Measurements from ENCODE around the gene SH3BP4. TPM values are rescaled to one million over a fixed set of nuclear protein-coding genes. Genes with fewer than 3 reads are reported as not detected.

Gene SH3BP4
- total RNA-seq, 1 experiment from 2014 or later: 117 TPM

DNA sequence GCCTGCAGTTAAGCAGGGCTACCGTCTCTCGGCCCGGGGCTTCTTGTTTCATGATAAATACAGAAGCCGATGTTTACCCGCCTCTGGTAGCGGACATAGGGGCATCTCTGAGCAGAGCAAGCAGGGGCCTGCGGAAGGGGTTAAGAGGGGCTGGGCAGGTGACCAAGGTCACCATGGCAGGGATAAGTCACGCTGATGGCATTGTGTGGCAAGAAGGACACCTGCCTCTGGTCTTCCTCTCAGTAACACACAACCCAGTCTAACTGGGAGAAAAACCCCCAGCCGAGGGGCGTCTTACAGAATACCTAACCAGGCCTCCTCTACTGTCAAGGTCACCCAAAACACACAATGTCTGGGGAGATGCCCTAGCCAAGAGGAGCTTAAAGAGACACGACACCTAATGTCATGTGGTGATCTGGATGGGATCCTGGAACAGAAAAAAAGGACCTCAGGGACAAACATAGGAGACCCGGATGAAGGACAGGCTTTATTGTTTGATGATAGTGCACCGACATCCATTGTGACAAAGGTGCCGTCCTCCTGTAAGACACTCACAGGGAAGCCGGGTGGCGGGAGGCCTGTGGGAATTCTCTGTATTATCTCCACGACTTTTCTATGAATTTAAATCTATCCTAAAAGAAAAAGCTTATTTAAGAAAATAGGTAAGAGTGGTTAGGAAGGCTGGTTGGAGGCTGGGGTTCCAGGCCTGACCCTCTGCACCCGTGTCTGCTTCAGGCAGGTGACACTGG is 24.8 kb downstream of the SH3BP4 start:
- H3K27ac ChIP-seq: no peak overlapping the region
- H3K36me3 ChIP-seq: peaks cover 65% of the 10 kb centered on the region
- H3K4me1 ChIP-seq (replicated peaks): peaks cover 77% of the 10 kb centered on the region
- H3K9me3 ChIP-seq (replicated peaks): no peaks in the 10 kb centered on the region
- no peaks in the 10 kb centered on the region for H3K27me3 ChIP-seq (replicated peaks)
- H3K4me3 ChIP-seq: no peak overlapping the region
- no peak for DNase-seq (ENCODE audit: low read depth in 1 of 2, low spot score in 2 of 2)

DNA sequence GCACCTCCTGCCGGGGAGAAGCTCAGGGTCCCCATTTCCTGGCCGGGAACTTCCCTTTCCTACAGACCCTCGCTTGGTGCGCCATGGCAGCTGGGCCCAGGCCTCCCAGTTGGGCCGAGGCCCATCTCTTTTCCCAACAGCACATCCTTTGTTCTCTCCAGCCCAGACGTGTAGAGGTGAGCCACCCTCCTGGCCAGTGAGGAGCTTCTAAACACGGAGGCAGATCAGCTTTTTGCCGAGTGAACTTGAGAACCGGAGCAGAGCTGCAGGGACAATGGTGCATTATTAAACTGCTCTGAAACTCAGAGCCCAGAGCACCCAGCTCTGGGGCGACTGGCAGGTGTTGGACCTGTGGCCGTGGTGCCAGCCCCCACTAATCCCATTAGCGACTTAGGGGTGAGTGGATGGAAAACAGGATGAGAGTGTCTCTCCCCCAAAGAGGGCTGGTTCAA is 25.4 kb downstream of the SH3BP4 start:
- Histone ChIP-seq H3K27ac (no peak overlapping the region), H3K9me3 (replicated peaks) (no peaks in the 10 kb centered on the region), H3K36me3 (peaks cover 65% of the 10 kb centered on the region), H3K27me3 (replicated peaks) (no peaks in the 10 kb centered on the region), H3K4me1 (replicated peaks) (peaks cover 76% of the 10 kb centered on the region), H3K4me3 (no peak overlapping the region)
- no peak for DNase-seq (ENCODE audit: low read depth in 1 of 2, low spot score in 2 of 2)

DNA sequence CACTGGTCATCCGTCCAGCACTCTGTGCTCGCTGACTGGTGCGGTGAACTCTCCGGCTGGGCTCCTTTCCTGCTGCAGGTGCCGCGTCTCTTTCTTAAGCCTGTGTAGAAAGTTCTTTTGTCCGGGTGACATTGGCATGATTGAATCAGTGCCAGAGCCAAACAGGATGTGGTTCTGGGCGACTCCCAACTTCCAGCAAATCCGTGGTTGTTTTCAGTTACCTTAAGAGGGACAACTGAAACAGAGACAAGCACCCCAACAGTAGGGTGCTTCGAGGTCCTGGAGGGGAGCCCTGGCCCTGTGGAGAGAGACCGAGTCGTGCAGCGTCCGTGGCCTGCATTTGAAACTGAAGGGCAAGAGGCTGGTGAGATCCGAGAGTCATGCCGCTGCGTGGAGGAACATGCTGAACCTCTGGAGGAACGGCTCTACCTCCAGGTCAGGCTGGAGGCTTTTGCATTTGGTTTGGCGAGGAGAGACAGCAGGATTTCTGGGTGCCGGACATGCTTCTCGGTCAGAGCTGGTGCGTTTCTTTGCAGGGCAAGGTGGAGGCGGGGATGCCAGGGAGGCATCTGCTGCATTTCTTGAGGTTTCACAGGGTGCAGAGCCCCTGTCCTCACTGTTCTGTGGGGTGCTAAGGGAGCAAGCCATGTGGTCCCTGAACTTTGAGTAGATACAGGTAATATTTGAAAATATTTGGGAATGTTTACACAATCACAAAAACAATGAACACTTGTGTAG is 26.8 kb downstream of the SH3BP4 start:
- Histone ChIP-seq H3K4me3 (no peak overlapping the region), H3K4me1 (replicated peaks) (peaks cover 76% of the 10 kb centered on the region)
- DNase-seq (ENCODE audit: low read depth in 1 of 2, low spot score in 2 of 2): peak; percentile 77 to 78

DNA sequence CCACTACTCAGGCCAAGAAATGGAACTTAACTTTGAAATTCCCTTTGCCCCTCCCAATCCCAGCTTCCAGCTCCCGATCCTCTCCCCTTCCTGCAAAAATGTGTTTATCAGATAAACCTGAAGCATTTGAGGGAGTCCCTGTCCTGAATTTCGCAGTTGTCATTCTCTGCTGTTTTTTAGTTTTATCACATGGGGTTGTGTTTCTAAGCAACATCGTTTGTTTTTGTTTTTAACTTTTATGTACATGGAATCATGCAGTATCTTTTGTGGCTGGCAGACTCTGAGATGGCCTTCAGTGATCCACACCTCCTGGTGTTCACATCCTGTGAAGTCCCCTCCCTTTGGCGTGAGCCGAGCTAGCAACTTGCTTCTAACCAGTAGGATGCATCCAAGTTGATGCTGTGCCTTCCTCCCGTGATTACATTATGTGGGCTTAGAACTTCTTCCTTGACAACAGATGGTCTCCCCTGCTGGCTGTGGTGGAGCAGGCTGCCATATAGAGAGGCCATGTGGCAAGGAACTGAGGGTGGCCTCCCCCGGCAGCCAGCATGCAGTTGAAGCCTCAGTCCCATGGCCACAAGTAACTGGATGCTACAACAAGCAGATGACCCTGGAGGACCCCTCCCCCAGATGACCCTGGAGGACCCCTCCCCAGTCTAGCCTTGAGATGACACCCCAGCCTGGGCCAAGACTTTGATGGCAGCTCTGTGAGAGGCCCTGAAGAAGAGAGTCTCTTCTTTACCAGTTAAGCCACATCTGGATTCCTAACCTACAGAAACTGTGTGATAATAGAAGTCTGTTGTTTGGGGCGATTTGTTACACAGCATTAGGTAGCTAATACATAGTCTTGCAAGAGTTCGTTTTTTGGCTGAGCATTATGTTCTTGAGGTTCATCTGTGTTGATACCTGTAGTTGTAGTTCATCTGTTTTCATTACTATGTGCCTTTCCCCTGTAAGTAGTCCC is 27.7 kb downstream of the SH3BP4 start:
- H3K4me3 ChIP-seq: no peak overlapping the region
- H3K27ac ChIP-seq: peak overlapping the region; percentile 84
- H3K36me3 ChIP-seq: peaks cover 64% of the 10 kb centered on the region
- no peaks in the 10 kb centered on the region for H3K9me3 ChIP-seq (replicated peaks)
- peak; percentile 66 to 70 for DNase-seq (ENCODE audit: low read depth in 1 of 2, low spot score in 2 of 2)
- no peaks in the 10 kb centered on the region for H3K27me3 ChIP-seq (replicated peaks)
- H3K4me1 ChIP-seq (replicated peaks): peaks cover 76% of the 10 kb centered on the region

More for the DNA sequence above, 26.8 kb downstream of the SH3BP4 start:
- no peaks in the 10 kb centered on the region for H3K27me3 ChIP-seq (replicated peaks)
- H3K36me3 ChIP-seq: peaks cover 67% of the 10 kb centered on the region
- peak overlapping the region; percentile 84 for H3K27ac ChIP-seq
- no peaks in the 10 kb centered on the region for H3K9me3 ChIP-seq (replicated peaks)

DNA sequence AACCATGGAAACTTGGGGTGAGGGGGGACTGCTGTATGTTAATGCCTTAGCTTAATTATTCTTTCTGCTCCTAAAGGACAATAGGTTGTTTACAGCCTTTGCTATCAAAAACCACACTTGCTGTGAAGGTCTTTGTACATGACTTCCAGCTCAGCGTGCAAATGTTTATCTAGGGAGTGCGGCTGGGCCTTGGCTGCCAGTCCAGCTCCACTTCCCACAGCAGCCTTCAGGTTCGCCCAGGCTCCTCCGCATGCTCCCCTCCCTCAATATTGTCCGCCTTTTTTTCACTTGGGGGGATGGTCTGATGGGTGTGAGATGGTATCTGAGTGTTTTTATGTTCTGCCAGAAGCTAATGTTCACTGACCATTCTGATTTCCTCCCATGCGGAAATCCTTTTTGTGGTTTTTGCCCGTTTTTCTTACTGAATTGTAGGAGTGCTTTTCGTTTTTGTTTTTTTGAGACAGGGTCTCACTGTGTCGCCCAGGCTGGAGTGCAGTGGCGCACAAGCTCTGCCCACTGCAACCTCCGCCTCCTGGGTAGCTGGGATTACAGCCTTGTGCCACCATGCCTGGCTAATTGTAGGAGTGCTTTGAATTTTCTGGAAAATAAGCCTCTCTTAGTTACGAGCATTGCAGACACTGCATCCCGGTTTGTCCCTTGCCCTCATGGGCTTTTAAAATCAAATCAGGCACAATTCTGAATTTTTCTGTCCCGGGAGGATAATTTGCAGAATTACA is 28.8 kb downstream of the SH3BP4 start:
- DNase-seq (ENCODE audit: low read depth in 1 of 2, low spot score in 2 of 2): peak in 1 of 2 experiments; percentile 69
- no peaks in the 10 kb centered on the region for H3K9me3 ChIP-seq (replicated peaks)
- no peaks in the 10 kb centered on the region for H3K27me3 ChIP-seq (replicated peaks)
- H3K4me3 ChIP-seq: no peak overlapping the region
- peaks cover 66% of the 10 kb centered on the region for H3K36me3 ChIP-seq
- H3K4me1 ChIP-seq (replicated peaks): peaks cover 77% of the 10 kb centered on the region
- H3K27ac ChIP-seq: peak overlapping the region; percentile 84

DNA sequence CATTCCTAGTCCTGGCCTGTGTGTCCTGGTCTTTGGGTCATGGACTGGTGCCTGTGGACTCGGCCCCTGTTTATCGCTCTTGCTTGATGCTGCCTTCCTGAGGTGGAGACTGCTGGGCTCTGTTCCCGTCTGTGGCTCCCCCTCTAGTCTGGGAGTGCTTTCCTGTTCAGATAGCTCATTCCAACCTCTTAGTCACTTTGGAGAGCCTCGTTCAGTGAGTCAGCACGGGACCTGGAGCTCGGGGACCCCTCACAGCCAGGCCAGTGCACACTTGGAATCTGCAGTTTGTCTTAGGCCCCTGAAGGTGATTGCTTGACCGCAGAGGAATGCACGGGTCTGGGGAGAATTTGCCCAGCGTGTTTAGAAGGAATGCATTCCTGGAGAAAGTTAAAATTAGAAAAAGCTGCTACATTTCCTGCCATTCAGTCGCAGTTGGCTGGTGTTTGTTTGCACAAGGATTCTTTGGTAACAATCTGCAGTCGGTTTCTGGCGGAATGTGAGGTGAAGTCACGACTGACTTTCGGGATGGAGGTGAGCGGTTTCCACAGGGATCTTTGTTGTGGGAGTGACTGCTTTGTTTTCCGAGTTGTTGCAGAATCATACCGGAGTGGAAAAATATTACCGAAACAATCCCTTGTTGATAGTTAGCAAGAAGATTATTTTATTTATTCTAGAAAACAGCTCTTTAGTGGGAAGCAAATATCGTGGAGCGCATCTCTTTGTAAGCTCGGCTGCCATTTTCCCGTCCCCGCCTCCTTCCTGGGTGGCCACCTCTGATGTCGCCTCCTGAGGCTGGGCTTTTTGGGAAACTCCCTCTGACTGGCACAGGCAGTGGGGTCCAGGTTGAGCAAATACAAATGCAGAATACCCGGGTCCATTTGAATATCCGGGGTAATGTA is 29.6 kb downstream of the SH3BP4 start:
- H3K36me3 ChIP-seq: peaks cover 61% of the 10 kb centered on the region
- no peak overlapping the region for H3K4me3 ChIP-seq
- H3K4me1 ChIP-seq (replicated peaks): peaks cover 85% of the 10 kb centered on the region
- peak; percentile 99 to 100 for DNase-seq (ENCODE audit: low read depth in 1 of 2, low spot score in 2 of 2)
- H3K27ac ChIP-seq: peak overlapping the region; percentile 94
- no peaks in the 10 kb centered on the region for H3K27me3 ChIP-seq (replicated peaks)
- H3K9me3 ChIP-seq (replicated peaks): no peaks in the 10 kb centered on the region

DNA sequence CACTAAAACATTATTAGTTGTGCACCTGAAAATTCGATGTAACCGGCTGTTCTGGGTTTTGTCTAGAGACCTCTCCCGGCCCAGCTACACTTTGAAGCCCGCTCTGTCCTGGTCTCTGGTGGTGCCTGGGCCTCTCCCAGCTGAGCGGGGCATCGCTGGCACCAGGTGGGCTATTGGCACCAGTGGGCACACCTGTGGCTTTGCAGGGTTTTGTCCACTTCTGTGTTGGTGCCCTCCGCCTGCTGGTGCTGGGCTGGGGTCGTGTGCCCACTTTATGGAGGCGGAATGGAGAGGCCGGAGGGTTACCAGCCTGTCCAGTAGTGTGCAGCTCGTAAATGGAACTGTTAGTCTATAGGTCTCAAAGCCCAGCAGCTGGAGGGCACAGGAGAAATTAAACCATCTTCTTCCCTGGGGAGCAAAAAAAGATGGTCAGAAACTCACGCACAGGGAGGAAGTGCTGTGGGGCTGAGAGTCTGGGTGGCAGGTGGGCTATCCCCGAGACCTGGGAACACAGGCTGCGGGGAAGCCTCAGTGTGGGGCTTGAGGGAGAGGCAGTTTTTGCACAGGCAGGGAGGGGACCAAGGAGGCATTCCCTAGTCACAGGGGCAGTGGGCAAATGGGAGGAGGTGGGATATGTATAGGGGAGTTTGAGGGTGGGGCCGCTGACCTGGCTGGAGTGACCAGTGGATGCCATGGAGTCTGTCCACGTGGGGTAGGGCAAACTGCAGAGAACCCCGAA is 30.4 kb downstream of the SH3BP4 start:
- Histone ChIP-seq H3K9me3 (replicated peaks) (no peaks in the 10 kb centered on the region), H3K27ac (peak overlapping the region; percentile 94), H3K4me3 (no peak overlapping the region), H3K36me3 (peaks cover 61% of the 10 kb centered on the region), H3K4me1 (replicated peaks) (peaks cover 93% of the 10 kb centered on the region), H3K27me3 (replicated peaks) (no peaks in the 10 kb centered on the region)
- no peak for DNase-seq (ENCODE audit: low read depth in 1 of 2, low spot score in 2 of 2)

DNA sequence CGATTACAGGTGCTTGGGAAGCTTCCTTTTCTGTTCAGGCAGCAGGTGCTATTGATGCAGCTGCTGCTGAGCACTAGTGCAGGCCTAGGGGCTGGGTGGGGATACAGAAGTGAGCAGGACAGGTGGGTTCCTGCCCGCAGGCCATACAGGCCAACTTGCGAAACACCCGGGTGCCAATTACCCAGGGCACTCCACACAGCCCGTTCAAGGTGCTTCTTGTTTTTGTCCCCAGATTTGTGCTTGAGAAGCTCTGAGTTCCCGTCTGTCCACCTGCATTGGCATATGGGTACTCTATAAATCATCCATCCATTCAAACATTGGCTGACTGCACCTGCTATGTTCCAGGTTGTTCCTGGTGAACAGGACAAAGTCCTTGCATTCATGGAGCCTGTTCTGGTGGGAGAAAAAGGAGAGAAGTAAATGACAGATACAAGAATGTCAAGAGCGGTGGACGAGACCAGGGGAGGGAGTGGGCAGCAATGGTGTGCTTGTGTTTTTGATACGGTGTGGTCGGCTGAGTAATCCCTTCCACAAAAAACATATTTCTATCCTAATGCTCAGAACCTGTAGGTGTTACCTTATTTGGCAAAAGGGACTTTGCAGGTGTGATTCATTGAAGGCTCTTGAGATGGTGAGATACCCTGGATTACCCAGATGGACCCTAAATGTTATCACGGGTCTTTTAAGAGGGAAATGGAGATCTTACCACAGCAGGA is 31.4 kb downstream of the SH3BP4 start:
- no peak for DNase-seq (ENCODE audit: low read depth in 1 of 2, low spot score in 2 of 2)
- Histone ChIP-seq H3K36me3 (peaks cover 61% of the 10 kb centered on the region), H3K9me3 (replicated peaks) (no peaks in the 10 kb centered on the region), H3K4me1 (replicated peaks) (peaks cover 94% of the 10 kb centered on the region), H3K27me3 (replicated peaks) (no peaks in the 10 kb centered on the region), H3K4me3 (no peak overlapping the region), H3K27ac (peak overlapping the region; percentile 94)

DNA sequence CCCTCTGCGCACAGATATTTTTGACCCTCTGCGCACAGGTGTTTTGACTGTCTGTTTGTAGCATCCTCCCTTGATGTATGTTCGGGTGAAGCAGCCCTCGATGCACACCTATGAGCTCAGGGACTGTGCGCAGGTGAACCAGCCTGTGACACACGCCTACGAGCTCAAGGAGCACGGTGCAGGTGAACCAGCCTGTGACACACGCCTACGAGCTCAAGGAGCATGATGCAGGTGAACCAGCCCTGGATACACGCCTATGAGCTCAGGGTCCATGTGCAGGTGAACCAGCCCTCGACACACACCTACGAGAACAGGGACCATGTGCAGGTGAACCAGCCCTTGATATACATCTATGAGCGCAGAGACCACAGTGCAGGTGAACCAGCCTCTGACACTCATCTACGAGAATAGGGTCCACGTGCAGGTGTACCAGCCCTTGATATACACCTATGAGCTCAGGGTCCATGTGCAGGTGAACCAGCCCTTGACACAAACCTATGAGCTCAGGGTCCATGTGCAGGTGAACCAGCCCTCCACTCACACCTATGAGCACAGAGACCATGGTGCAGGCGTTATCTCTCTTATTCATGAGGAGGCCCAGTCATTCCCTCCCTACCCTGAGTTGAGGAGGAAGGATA is 33.9 kb downstream of the SH3BP4 start:
- DNase-seq (ENCODE audit: low read depth in 1 of 2, low spot score in 2 of 2): no peak
- Histone ChIP-seq H3K27ac (peak overlapping the region; percentile 94), H3K9me3 (replicated peaks) (no peaks in the 10 kb centered on the region), H3K36me3 (peaks cover 60% of the 10 kb centered on the region), H3K4me1 (replicated peaks) (peaks cover 90% of the 10 kb centered on the region), H3K4me3 (no peak overlapping the region), H3K27me3 (replicated peaks) (no peaks in the 10 kb centered on the region)

DNA sequence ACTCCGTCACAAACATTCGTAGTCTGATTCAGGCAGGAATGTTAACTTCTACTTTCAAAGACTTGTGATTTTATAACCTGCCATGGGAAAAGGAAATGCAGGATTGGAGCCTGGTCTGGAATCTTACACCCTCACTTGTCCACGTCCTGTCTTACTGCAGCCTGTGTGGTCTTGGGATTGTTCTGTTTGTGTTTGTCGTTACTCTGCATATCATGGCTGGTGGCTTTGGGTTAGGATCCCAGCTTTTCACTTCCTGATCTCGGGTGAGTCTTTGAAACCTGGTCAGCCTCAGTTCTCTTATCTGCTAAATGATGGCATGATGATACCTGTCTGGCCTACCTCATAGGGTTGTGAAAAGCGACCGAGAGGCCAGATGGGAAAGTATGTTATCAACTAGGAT is 34.6 kb downstream of the SH3BP4 start:
- H3K4me1 ChIP-seq (replicated peaks): peaks cover 93% of the 10 kb centered on the region
- no peak overlapping the region for H3K4me3 ChIP-seq
- peaks cover 66% of the 10 kb centered on the region for H3K36me3 ChIP-seq
- H3K27ac ChIP-seq: peak overlapping the region; percentile 94
- no peaks in the 10 kb centered on the region for H3K27me3 ChIP-seq (replicated peaks)
- DNase-seq (ENCODE audit: low read depth in 1 of 2, low spot score in 2 of 2): peak; percentile 87 to 95
- no peaks in the 10 kb centered on the region for H3K9me3 ChIP-seq (replicated peaks)

All from SJSA1 (cell line).